Esophagus squamous epithelium (tissue), 5 donors: ENCODE measurements around the gene NARS2. TPM values are rescaled to one million over a fixed set of nuclear protein-coding genes. Genes with fewer than 3 reads are reported as not detected.

ENCODE experiments used
- DNase-seq: peaks from one replicate; lab custom pipeline; 2025; lab: John Stamatoyannopoulos, UW
- H3K27ac ChIP-seq, 4 donors: fragments of 200-600 bp; sonication (generic); one replicate each; pipeline ENCODE4 v1.5.1; 2016 to 2019; ENCODE audit warnings: mild to moderate bottlenecking in 1 of 4
- H3K27me3 ChIP-seq, 4 donors: fragments of 200-600 bp; sonication (generic); 1 replicate in 3 of 4; 2 replicates in 1 of 4; pipeline versions ENCODE4 v1.5.1 to v1.6.0; 2017 to 2021; ENCODE audit warnings: antibody characterized with exemption in 1 of 4
- H3K36me3 ChIP-seq, 3 donors: fragments of 200-600 bp; sonication (generic); one replicate each; pipeline ENCODE4 v1.5.1; 2016 to 2019
- H3K4me1 ChIP-seq, 3 donors: fragments of 200-600 bp; sonication (generic); one replicate each; pipeline ENCODE4 v1.5.1; 2017 to 2019
- H3K4me3 ChIP-seq, 4 donors: fragments of 200-600 bp; sonication (generic); 1 replicate in 3 of 4; 2 replicates in 1 of 4; pipeline ENCODE4 v1.5.1; 2016 to 2019; ENCODE audit warnings: mild to moderate bottlenecking in 2 of 4, moderate library complexity in 1 of 4
- H3K9me3 ChIP-seq, 3 donors: fragments of 200-600 bp; sonication (generic); one replicate each; pipeline ENCODE4 v1.5.1; 2016 to 2019
- POLR2A ChIP-seq, 4 donors: fragments of 450-650 bp; IDR thresholded peaks; one replicate each; pipeline ENCODE4 v1.6.1; 2017; ENCODE audit warnings: antibody characterized with exemption in 4 of 4, mild to moderate bottlenecking in 4 of 4, moderate library complexity in 3 of 4
- WGBS, 2 donors: methylation state at CpG; one replicate each; pipeline ENCODE4 v1.1.5; 2018; 5-methylcytosine and 5-hydroxymethylcytosine counted together
- intact Hi-C: fragments of 100-400 bp; cut with DNase I; formaldehyde crosslinking; loops from one replicate; pipeline ENCODE4 v1.15.0; 2022
- total RNA-seq, 4 donors: library from RNA; depleted of rRNA; stranded (reverse); fragments of >200 nt; gene quantifications; one replicate each; pipeline ENCODE4 v1.1.0, GENCODE V29; 2016
- TF ChIP-seq, protein P1 (sequence below), 6 experiments: fragments of 450-650 bp in 4 of 6; fragments of 200-600 bp in 2 of 6; sonication (generic) in 2 of 6; IDR thresholded peaks; one replicate each; pipeline ENCODE4 v1.5.1; 2016 to 2019; ENCODE audit warnings: antibody characterized with exemption in 6 of 6, mild to moderate bottlenecking in 4 of 6, moderate library complexity in 4 of 6
- donor health status: DM: yes; HTN: yes; CAD: no.

NARS2 gene
- total RNA-seq, 4 donors from 2014 or later, result 9.4 to 15.7 (median 13.6) TPM

DNA sequence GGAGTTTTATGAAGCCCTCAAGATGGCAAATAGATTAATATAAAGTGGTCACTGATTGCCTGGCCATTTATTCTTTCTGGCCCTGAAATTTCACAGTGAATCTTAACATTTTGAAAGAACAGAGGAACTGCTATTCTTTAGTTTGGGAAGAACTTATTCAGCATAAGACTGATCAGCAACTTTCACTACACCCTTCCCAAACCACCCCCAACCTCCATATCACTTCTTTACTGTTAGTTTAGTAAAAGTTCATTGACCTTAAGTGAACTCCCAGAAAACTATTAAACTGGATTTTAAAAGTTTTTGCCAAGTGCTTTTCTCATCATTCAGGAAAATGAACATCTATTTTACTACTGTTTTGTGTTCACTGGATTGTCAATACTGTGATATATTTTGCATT is 77.4 kb downstream of the NARS2 start:
- Histone ChIP-seq H3K4me1 (no peaks in the 10 kb centered on the region), H3K27ac (no peak overlapping the region), H3K4me3 (no peak overlapping the region), H3K9me3 (no peaks in the 10 kb centered on the region), H3K36me3 (no peaks in the 10 kb centered on the region), H3K27me3 (no peaks in the 10 kb centered on the region)
- intact Hi-C loops, result no loop called here
- no peak for DNase-seq
- TF ChIP-seq POLR2A (IDR thresholded peaks at IDR 0.05), result no peak
- TF ChIP-seq, protein P1, sequence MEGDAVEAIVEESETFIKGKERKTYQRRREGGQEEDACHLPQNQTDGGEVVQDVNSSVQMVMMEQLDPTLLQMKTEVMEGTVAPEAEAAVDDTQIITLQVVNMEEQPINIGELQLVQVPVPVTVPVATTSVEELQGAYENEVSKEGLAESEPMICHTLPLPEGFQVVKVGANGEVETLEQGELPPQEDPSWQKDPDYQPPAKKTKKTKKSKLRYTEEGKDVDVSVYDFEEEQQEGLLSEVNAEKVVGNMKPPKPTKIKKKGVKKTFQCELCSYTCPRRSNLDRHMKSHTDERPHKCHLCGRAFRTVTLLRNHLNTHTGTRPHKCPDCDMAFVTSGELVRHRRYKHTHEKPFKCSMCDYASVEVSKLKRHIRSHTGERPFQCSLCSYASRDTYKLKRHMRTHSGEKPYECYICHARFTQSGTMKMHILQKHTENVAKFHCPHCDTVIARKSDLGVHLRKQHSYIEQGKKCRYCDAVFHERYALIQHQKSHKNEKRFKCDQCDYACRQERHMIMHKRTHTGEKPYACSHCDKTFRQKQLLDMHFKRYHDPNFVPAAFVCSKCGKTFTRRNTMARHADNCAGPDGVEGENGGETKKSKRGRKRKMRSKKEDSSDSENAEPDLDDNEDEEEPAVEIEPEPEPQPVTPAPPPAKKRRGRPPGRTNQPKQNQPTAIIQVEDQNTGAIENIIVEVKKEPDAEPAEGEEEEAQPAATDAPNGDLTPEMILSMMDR (IDR thresholded peaks at IDR 0.05), result no peak

DNA sequence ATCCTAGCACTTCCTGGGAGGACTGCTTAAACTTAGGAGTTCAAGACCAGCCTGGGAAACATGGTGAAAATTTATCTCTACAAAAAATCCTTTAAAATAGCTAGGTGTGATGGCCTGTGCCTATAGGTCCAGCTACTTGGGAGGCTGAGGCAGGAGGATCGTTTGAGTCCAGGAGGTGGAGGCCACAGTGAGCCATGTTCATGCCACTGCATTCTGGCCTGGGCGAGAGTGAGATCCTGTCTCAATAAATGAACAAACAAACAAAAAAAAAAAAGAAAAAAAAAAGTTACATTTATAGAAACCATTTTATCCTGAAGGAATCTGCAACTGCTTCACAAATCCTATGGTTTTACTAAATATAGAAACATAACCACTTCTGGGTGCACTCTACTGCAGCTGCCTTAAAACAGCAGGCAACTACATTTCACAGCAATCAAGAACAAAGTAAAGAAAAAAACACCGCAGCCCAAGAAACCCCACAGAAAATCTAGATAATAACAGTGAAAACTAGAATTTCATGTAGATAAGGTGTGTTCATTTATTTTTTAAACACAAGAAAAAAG is 81.2 kb downstream of the NARS2 start:
- no peak for TF ChIP-seq POLR2A (IDR thresholded peaks at IDR 0.05)
- TF ChIP-seq, protein P1 (IDR thresholded peaks at IDR 0.05), result no peak
- H3K27me3 ChIP-seq, result no peaks in the 10 kb centered on the region
- no peak overlapping the region for H3K4me3 ChIP-seq
- peaks cover 0 to 15% (median 0%) of the 10 kb centered on the region in 3 donors for H3K36me3 ChIP-seq
- no peaks in the 10 kb centered on the region for H3K4me1 ChIP-seq
- no peak for DNase-seq
- H3K9me3 ChIP-seq, result no peaks in the 10 kb centered on the region
- WGBS, 2 donors, result 94 to 96% methylated on average over 2 to 3 of the region's 3 CpGs
- intact Hi-C loops, result no loop called here
- no peak overlapping the region for H3K27ac ChIP-seq

DNA sequence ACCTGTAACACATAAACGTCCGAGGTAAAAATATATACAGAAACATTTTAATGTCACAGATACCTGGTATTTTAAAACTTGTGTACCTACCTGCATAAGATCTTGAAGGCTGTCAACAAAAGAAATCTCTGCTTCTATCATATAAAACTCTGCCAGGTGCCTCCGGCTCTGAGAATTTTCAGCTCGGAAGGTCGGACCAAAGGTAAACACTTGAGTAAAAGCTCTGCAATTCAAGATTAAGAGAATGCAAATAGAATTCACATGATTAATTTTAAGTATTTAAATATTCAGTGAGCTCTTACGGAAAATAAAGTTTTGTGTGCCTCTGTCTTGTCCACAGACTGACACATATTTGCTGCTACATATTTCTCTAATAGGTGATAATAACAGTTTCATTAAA is 81.7 kb downstream of the NARS2 start:
- no peak overlapping the region for H3K4me3 ChIP-seq
- no peak overlapping the region for H3K27ac ChIP-seq
- intact Hi-C loops, result no loop called here

GRCh38 chr11:78489184-78489583 is 85.5 kb downstream of the NARS2 start:
- no peak for TF ChIP-seq POLR2A (IDR thresholded peaks at IDR 0.05)
- TF ChIP-seq, protein P1 (IDR thresholded peaks at IDR 0.05), result no peak
- H3K27ac ChIP-seq, result no peak overlapping the region
- H3K36me3 ChIP-seq, result peaks cover 0 to 28% (median 0%) of the 10 kb centered on the region in 3 donors
- H3K4me1 ChIP-seq, result no peaks in the 10 kb centered on the region
- intact Hi-C loops, result no loop called here
- H3K4me3 ChIP-seq, result no peak overlapping the region
- no peak for DNase-seq
- no peaks in the 10 kb centered on the region for H3K27me3 ChIP-seq
- H3K9me3 ChIP-seq, result no peaks in the 10 kb centered on the region

More for the DNA sequence above, 81.7 kb downstream of the NARS2 start:
- no peaks in the 10 kb centered on the region for H3K4me1 ChIP-seq
- no peaks in the 10 kb centered on the region for H3K27me3 ChIP-seq
- TF ChIP-seq POLR2A (IDR thresholded peaks at IDR 0.05), result no peak
- TF ChIP-seq, protein P1 (IDR thresholded peaks at IDR 0.05), result no peak
- no peaks in the 10 kb centered on the region for H3K9me3 ChIP-seq
- DNase-seq, result no peak
- 89 to 90% methylated on average over 6 of the region's 6 CpGs for WGBS, 2 donors
- H3K36me3 ChIP-seq, result peaks cover 0 to 15% (median 0%) of the 10 kb centered on the region in 3 donors

DNA sequence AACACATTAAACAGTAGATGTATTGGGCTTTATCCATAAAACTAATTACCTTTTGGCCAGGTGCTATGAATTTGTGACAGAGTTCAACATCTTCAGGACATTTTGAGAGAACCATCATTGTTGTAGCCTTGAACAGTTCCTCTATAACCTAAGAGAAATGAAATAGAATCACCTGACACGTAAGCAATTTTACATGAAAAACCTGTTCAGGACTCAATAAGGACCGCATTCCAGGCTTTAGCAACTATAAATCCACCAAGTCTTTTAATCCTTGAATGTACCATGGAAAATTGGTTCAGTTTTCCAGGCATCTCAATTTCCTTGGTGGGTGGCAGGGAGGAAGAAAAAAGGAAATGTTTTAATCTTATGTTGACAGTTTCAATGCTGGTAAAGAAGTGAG is 96.1 kb downstream of the NARS2 start:
- intact Hi-C loops, result no loop called here
- H3K9me3 ChIP-seq, result no peaks in the 10 kb centered on the region

More for the DNA sequence above, 96.1 kb downstream of the NARS2 start:
- peak overlapping the region in 1 of 4 donors; percentile 43 for H3K27ac ChIP-seq
- no peak overlapping the region for H3K4me3 ChIP-seq
- WGBS, 2 donors, result 60 to 90% methylated on average over 2 of the region's 2 CpGs
- H3K36me3 ChIP-seq, result peaks cover 0 to 14% (median 0%) of the 10 kb centered on the region in 3 donors
- H3K27me3 ChIP-seq, result no peaks in the 10 kb centered on the region
- H3K4me1 ChIP-seq, result no peaks in the 10 kb centered on the region
- DNase-seq, result no peak
- no peak for TF ChIP-seq POLR2A (IDR thresholded peaks at IDR 0.05)
- TF ChIP-seq, protein P1 (IDR thresholded peaks at IDR 0.05), result no peak
